GM21526 (cell line): Measurements from ENCODE around the gene CHMP1A.

ENCODE experiments used
- ATAC-seq: cut with Tn5 transposase; IDR thresholded peaks from one replicate; pipeline ENCODE4 v1.9.1; 2021; ENCODE audit warnings: moderate library complexity; ENCODE audit not compliant: unreplicated experiment, low FRiP score

Gene CHMP1A

DNA sequence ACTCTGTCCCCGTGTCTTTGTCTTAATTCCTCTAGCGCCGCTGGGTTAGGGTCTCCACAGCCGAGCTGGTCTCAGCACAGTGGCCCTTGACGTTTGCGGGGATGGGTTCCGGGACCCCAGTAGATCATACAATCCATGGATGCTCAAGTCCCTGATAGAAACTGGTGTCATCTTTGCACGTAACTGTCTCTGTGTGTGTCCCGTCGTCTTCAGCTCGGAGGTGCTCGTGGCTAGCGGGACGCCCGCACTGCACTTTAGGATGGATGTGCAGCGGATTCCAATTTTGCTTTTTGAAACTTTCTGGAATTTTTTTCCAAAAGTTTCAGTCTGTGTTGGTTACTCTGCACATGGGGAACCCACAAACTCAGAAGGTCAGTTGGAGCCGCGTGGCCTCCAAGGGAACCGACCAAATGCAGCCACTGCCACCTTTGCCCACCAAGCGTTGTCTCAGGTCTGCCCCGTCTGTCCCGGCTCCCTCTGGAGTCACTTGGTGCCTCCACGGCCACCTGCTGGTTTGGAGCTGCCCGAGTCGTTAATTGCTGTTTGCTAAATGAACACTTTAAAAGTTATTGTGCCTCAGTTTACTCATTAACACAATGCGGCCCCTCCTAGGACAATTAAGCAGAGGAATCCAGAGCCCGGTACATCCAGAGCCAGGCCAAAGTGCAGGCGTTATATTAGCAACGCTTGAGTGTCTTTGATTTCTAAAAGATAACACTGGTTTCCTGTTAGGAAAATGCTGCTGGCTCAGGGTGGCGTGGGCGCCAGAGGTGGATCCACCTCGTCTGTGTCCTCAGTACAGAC, 49.4 kb downstream of the CHMP1A start:
- no peak for ATAC-seq

DNA sequence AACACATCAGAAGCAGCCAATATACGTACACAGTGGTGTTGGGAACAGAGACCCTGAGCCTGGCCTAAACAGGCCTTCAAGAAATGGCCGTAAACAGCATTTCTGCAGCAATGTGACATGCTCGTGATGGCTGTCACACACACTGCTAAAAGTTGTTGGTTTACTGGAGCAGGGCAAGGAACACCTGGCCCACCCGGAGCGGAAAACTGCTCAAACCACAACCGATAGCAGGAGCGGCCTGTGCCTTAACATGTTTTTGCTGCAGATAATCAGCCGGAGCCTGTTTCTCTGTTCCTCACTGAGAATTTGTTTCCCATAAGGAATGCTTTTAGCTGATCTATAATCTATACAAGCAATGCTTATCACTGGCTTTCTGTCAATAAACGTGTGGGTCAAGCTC, 50.1 kb downstream of the CHMP1A start:
- no peak for ATAC-seq

DNA sequence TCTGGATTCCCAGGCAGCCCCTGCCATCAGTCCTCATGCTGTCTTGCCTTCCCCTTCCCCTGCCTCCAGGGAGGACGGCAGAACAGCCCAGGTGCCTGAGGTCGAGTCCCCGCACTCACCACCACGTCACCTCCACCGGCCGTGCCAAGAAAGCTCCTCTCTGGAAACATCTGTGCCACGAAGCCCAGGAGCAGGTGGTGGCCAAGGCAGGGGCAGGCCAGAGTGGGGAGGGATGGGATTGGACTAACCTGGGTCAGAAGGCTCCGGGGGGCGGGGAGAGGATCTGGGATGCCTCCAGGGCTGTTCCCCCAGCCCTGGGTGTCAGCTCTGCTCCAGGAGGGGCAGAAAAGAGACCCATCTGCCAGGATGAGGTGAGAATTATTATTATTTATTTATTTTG, 51.5 kb downstream of the CHMP1A start:
- no peak for ATAC-seq

DNA sequence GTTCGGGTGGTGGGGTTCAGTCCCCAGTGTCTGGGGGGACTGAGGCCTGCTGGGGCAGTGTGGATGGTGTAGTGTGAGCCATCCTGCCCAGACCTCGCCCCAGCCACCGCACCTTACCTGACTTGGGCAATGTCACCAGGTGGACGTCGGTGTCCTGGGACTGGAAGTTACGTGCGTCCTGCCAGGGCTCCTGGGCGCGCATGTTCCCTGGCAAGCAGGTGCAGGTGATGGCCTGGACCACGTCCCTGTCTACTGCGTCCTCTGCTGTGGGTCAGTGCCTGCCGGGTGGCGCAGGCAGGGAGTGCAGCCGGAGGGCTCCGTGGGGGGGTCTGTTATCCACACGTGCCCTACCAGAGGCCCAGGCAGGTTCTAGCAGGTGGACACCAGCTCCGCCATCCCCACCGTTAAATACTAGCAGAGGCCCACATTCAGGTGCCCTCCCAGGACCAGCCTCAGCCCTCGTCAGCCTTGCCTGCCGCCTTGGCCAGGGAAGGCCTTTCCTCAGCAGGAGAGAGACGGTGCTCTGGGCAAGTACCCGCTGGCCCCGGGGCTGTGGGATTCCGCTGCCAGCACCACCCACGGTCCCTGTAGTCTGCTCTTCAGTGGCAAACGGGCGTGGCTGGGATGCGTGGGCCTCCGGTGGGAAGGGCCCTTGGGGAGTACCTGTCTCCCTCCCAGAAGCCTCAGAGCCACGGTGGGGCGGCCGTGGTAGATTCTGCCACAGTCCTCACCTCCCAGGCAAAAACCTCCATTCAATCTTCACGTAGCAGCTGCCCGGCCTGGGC, 52.1 kb downstream of the CHMP1A start:
- no peak for ATAC-seq

GRCh38 chr16:89604764-89605163, 52.7 kb downstream of the CHMP1A start:
- no peak for ATAC-seq

GRCh38 chr16:89602952-89603590, 54.4 kb downstream of the CHMP1A start:
- ATAC-seq = no peak

GRCh38 chr16:89602273-89602951, 55.1 kb downstream of the CHMP1A start:
- ATAC-seq = no peak

- no peak for ATAC-seq
These were observed 55.6 kb downstream of the CHMP1A start for GRCh38 chr16:89601906-89602272.

DNA sequence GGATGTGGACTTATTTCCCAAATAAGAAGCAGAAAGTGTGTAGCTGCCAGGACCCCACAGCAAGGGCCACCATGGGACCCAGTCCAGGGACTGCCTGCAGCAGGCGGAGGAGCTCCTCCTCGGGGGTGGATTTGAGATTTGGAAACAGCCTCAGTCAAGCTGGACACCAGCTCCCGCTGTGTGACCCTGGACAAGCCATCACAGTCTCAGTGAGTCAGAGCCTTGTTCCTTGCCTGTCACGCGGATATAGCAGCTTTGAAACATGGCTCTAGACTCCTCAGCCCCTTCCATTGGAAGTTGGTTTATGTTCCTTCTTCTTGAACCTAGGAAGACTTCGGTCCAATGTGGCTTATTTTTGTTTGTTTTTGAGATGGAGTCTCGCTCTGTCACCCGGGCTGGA, 56.6 kb downstream of the CHMP1A start:
- ATAC-seq = no peak

- ATAC-seq = no peak
These were observed 57.1 kb downstream of the CHMP1A start for GRCh38 chr16:89600427-89600826.

DNA sequence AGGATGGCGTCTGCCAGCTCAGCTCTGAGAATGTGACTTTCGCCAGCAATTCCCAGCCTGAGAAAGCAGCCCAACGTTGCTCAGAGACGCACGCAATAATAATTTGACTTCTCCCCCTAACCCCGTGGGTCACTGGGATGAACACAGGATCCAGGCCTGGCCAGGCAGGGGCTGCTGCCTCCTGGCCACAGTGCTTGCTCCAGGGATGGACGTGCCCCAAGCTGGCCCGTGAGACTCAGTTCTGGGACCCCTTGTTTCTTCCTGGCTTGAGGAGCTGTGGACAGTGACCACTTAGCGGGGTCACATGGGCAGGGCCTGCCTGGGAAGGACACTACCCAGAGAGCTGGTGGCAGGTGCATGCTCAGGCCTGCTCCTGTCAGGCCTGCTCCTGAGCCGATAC, 57.6 kb downstream of the CHMP1A start:
- no peak for ATAC-seq

DNA sequence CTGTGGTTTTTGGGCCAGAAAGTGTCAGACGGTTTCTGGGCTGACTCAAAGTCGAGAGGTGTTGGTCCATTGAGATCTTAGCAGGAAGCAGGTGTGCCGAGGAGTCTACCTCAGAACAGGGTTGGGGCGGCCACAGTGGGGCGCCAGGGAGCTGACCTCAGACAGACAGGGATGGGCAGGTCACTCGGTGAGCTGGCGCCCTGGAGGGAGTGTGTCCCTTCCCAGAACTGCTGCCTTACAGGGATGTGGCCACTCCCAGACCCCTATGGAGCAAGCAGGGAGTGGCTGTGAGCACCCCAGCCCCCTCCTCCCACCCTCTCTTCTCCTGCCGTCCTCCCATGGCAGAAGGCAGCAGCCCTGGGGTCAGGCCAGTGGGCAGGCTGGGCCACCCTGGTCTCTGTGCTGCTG, 58.1 kb downstream of the CHMP1A start:
- ATAC-seq = no peak

DNA sequence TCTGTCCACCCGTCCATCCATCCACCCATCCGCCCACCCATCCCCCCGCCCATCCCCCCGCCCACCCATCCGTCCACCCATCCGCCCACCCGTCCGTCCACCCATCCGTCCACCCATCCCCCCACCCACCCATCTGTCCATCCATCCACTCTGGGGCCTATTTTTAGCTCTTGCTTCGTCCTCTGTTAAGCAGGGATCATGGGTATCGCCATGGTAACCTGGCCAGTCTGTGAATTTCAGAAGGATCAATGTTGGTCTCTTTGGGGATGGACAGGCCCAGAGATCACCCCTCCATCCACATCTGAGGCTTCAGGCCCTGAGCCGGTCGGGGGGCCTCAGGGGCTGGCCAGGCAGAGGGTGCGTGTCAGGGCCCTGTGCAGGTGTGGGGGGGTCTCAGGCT, 59.3 kb downstream of the CHMP1A start:
- no peak for ATAC-seq

DNA sequence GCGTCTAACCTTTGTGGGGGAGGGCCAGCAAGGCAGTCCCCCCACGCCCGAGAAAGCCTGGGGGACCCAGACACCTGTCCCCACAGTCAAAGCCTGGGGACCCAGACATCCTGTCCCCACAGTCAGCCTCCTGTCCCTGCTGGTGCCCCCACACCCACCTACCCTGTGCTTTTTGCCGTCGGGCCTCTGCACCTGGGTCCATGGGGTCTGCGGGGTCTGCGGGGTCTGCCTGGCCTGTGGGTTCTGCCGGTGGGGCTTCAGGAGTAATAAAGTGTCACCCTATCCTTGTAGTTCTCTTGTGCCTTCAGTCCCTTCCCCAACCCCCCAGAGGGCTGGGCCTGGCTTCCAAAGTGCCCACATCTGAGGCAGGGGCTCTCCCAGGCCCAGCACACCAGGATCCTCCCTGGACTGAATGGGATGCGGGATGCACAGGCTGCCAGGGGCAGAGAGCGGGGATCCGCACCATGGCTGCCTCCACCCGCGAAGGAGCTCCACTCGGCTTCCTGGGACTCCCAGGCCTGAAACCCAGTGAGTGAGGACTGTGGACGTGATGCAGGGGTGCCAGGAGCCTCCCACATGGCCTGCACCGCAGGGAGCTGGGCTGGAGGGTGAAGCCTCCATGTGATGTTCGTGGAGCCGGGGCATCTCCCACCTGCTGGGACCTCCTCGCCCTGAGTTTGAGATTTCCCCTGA, 60.4 kb downstream of the CHMP1A start:
- no peak for ATAC-seq

- no peak for ATAC-seq
These were observed 61.3 kb downstream of the CHMP1A start for GRCh38 chr16:89596061-89596689.

- ATAC-seq = no peak
These were observed 62.0 kb downstream of the CHMP1A start for GRCh38 chr16:89595330-89596060.
